K562 (cell line): ENCODE results near the gene LLCFC1. TPM values are rescaled to one million over a fixed set of nuclear protein-coding genes. Genes with fewer than 3 reads are reported as not detected.

ENCODE experiments used
- COPS2 ChIP-seq: fragments of 450-650 bp; conservative IDR thresholded peaks from 2 replicates; pipeline ENCODE4 v1.6.1; 2016; ENCODE audit warnings: mild to moderate bottlenecking, moderate library complexity
- GTF2F1 ChIP-seq: IDR thresholded peaks from 2 replicates; pipeline ENCODE4 v1.6.1; 2011; ENCODE audit warnings: low read depth, low read length, improper control_type of control experiment
- HCFC1 ChIP-seq: IDR thresholded peaks from 2 replicates; pipeline ENCODE4 v1.6.1; 2012; ENCODE audit warnings: low read depth, low read length, improper control_type of control experiment
- HSF4 ChIP-seq: fragments of 250-450 bp; sonication (Bioruptor Pico); IDR thresholded peaks from 2 replicates; pipeline ENCODE4 v2.1.2; 2022; ENCODE audit warnings: mild to moderate bottlenecking, moderate library complexity, borderline replicate concordance
- KDM1A ChIP-seq, 2 experiments: fragments of 450-650 bp; IDR thresholded peaks; 2 replicates each; pipeline ENCODE4 v1.6.1; 2016; ENCODE audit warnings: mild to moderate bottlenecking in 2 of 2
- KLF1 ChIP-seq: fragments of 450-650 bp; IDR thresholded peaks from 2 replicates; pipeline ENCODE4 v1.6.1; 2016; ENCODE audit warnings: missing genetic modification characterization, missing compliant biosample characterization
- MTF1 ChIP-seq: fragments of 250-450 bp; sonication (Bioruptor Pico); IDR thresholded peaks from 2 replicates; pipeline ENCODE4 v1.9.0; 2021; ENCODE audit warnings: moderate library complexity, mild to moderate bottlenecking, inconsistent platforms, borderline replicate concordance
- PHF21A ChIP-seq: fragments of 450-650 bp; IDR thresholded peaks from 2 replicates; pipeline ENCODE4 v1.6.1; 2017; ENCODE audit warnings: low read depth, borderline replicate concordance
- RBM17 ChIP-seq: fragments of 200-400 bp; formaldehyde crosslinking; IDR thresholded peaks from 2 replicates; pipeline ENCODE4 v1.6.1; 2017; ENCODE audit warnings: low read depth, mild to moderate bottlenecking, low read length, borderline replicate concordance
- SIX5 ChIP-seq, 2 experiments: IDR thresholded peaks; 2 replicates each; pipeline ENCODE4 v1.6.1; 2011; ENCODE audit warnings: low read length in 2 of 2, borderline replicate concordance in 1 of 2, low read depth in 1 of 2, mild to moderate bottlenecking in 1 of 2, moderate library complexity in 1 of 2; ENCODE audit not compliant: insufficient read depth in 1 of 2
- SP1 ChIP-seq: sonication (generic); formaldehyde crosslinking; IDR thresholded peaks from 2 replicates; pipeline ENCODE4 v1.8.1; 2022; ENCODE audit warnings: mild to moderate bottlenecking, missing genetic modification reagents
- SREBF1 ChIP-seq: fragments of 150-350 bp; IDR thresholded peaks from 2 replicates; pipeline ENCODE4 v1.6.1; 2014; ENCODE audit warnings: antibody characterized with exemption, low read depth, low read length, borderline replicate concordance
- ZBTB8A ChIP-seq: fragments of 450-650 bp; IDR thresholded peaks from 2 replicates; pipeline ENCODE4 v1.6.1; 2018; ENCODE audit warnings: mild to moderate bottlenecking, moderate library complexity; ENCODE audit not compliant: partially characterized antibody
- ZNF24 ChIP-seq: fragments of 450-650 bp; IDR thresholded peaks from 2 replicates; pipeline ENCODE4 v1.6.1; 2016
- ZNF282 ChIP-seq: sonication (generic); formaldehyde crosslinking; IDR thresholded peaks from 2 replicates; pipeline ENCODE4 v1.8.1; 2023; ENCODE audit warnings: missing genetic modification reagents
- ZNF695 ChIP-seq: fragments of 450-650 bp; formaldehyde crosslinking; IDR thresholded peaks from 2 replicates; pipeline ENCODE4 v1.4.0; 2020; ENCODE audit warnings: mild to moderate bottlenecking, moderate library complexity
- polyA plus RNA-seq, 8 experiments: library from polyadenylated mRNA; depleted of rRNA in 4 of 8; stranded (reverse) in 5 of 8; unstranded in 3 of 8; fragments of >200 nt; fragmentation: Nextera tagmentation in 2 of 8; fragmentation: Illumina TruSeq in 1 of 8; extraction: Ambion mirVana in 2 of 8; extraction: Trizol in 1 of 8; gene quantifications; 2 replicates each; pipeline versions ENCODE4 v1.2.1 to v1.2.3, GENCODE V29; 2011 to 2014; ENCODE audit warnings: inconsistent platforms in 1 of 8, missing spikeins in 1 of 8
- total RNA-seq, 7 experiments: library from RNA; depleted of rRNA in 6 of 7; stranded (reverse); fragments of >200 nt in 6 of 7; fragmentation: Illumina TruSeq in 2 of 7; extraction: Trizol in 2 of 7; gene quantifications; 2 replicates each; pipeline versions ENCODE4 v1.2.1 to v1.2.3, GENCODE V29; 2011 to 2021; ENCODE audit warnings: low replicate concordance in 1 of 7
- TF ChIP-seq, protein P1 (sequence below): fragments of 450-650 bp; IDR thresholded peaks from 2 replicates; pipeline ENCODE4 v1.6.1; 2018; ENCODE audit warnings: mild to moderate bottlenecking, low read depth; ENCODE audit not compliant: partially characterized antibody
- TF ChIP-seq, protein P2 (sequence below): fragments of 250-450 bp; sonication (Bioruptor Pico); IDR thresholded peaks from 2 replicates; pipeline ENCODE4 v1.4.0; 2020
- TF ChIP-seq, protein P3 (sequence below): fragments of 250-450 bp; sonication (Bioruptor Pico); IDR thresholded peaks from 2 replicates; pipeline ENCODE4 v1.4.0; 2020; ENCODE audit warnings: borderline replicate concordance

LLCFC1 gene
- total and polyA plus RNA-seq, 9 of the 15 experiments (the other 6 are each of a cell fraction or from before 2014, with no cell fraction given) = not detected

- peak; percentile 60 to 85; a peak in 3 of 4 replicates for TF ChIP-seq KDM1A (IDR thresholded peaks at IDR 0.05)
- no peak for TF ChIP-seq HCFC1
- no peak for TF ChIP-seq ZBTB8A
- no peak for TF ChIP-seq ZNF695 (CRISPR knock-in tag)
- TF ChIP-seq, protein P1, sequence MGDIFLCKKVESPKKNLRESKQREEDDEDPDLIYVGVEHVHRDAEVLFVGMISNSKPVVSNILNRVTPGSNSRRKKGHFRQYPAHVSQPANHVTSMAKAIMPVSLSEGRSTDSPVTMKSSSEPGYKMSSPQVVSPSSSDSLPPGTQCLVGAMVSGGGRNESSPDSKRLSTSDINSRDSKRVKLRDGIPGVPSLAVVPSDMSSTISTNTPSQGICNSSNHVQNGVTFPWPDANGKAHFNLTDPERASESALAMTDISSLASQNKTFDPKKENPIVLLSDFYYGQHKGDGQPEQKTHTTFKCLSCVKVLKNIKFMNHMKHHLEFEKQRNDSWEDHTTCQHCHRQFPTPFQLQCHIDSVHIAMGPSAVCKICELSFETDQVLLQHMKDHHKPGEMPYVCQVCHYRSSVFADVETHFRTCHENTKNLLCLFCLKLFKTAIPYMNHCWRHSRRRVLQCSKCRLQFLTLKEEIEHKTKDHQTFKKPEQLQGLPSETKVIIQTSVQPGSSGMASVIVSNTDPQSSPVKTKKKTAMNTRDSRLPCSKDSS = no peak
- 0 out of 2 replicates have a peak, but pooled peaks have one; percentile 20 for TF ChIP-seq MTF1 (CRISPR knock-in tag)
- TF ChIP-seq SP1 (CRISPR knock-in tag) = peak; percentile 54
- TF ChIP-seq GTF2F1 = no peak
- 0 out of 2 replicates have a peak, but pooled peaks have one; percentile 17 for TF ChIP-seq KLF1 (tag)
- no peak for TF ChIP-seq COPS2
- no peak for TF ChIP-seq PHF21A
- TF ChIP-seq HSF4 (CRISPR knock-in tag) = no peak
- 0 out of 2 replicates have a peak, but pooled peaks have one; percentile 54 for TF ChIP-seq ZNF24
- no peak for TF ChIP-seq SREBF1
- TF ChIP-seq ZNF282 (CRISPR knock-in tag) = no peak
- TF ChIP-seq, protein P2, sequence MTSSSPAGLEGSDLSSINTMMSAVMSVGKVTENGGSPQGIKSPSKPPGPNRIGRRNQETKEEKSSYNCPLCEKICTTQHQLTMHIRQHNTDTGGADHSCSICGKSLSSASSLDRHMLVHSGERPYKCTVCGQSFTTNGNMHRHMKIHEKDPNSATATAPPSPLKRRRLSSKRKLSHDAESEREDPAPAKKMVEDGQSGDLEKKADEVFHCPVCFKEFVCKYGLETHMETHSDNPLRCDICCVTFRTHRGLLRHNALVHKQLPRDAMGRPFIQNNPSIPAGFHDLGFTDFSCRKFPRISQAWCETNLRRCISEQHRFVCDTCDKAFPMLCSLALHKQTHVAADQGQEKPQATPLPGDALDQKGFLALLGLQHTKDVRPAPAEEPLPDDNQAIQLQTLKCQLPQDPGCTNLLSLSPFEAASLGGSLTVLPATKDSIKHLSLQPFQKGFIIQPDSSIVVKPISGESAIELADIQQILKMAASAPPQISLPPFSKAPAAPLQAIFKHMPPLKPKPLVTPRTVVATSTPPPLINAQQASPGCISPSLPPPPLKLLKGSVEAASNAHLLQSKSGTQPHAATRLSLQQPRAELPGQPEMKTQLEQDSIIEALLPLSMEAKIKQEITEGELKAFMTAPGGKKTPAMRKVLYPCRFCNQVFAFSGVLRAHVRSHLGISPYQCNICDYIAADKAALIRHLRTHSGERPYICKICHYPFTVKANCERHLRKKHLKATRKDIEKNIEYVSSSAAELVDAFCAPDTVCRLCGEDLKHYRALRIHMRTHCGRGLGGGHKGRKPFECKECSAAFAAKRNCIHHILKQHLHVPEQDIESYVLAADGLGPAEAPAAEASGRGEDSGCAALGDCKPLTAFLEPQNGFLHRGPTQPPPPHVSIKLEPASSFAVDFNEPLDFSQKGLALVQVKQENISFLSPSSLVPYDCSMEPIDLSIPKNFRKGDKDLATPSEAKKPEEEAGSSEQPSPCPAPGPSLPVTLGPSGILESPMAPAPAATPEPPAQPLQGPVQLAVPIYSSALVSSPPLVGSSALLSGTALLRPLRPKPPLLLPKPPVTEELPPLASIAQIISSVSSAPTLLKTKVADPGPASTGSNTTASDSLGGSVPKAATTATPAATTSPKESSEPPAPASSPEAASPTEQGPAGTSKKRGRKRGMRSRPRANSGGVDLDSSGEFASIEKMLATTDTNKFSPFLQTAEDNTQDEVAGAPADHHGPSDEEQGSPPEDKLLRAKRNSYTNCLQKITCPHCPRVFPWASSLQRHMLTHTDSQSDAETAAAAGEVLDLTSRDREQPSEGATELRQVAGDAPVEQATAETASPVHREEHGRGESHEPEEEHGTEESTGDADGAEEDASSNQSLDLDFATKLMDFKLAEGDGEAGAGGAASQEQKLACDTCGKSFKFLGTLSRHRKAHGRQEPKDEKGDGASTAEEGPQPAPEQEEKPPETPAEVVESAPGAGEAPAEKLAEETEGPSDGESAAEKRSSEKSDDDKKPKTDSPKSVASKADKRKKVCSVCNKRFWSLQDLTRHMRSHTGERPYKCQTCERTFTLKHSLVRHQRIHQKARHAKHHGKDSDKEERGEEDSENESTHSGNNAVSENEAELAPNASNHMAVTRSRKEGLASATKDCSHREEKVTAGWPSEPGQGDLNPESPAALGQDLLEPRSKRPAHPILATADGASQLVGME (CRISPR knock-in tag) = peak; percentile 43; the same call in 1 of the 2 replicates
- TF ChIP-seq, protein P3, sequence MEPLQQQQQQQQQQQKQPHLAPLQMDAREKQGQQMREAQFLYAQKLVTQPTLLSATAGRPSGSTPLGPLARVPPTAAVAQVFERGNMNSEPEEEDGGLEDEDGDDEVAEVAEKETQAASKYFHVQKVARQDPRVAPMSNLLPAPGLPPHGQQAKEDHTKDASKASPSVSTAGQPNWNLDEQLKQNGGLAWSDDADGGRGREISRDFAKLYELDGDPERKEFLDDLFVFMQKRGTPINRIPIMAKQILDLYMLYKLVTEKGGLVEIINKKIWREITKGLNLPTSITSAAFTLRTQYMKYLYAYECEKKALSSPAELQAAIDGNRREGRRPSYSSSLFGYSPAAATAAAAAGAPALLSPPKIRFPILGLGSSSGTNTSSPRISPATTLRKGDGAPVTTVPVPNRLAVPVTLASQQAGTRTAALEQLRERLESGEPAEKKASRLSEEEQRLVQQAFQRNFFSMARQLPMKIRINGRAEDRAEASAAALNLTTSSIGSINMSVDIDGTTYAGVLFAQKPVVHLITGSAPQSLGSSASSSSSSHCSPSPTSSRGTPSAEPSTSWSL (CRISPR knock-in tag) = no peak
- TF ChIP-seq SIX5 (IDR thresholded peaks at IDR 0.05; ENCODE audit: borderline replicate concordance in 1 of 2, insufficient read depth in 1 of 2, low read depth in 1 of 2, low read length in 2 of 2) = no peak
- no peak for TF ChIP-seq RBM17
Observed at GRCh38 chr7:142961973-142962926, 23.0 kb downstream of the LLCFC1 start, which contains the start of gene KEL (continued).
